A673 (cell line): ENCODE data around the gene MFSD1.

Experiments used
- EZH2 ChIP-seq: fragments of 200-600 bp; sonication (generic); IDR thresholded peaks from 2 replicates; pipeline ENCODE4 v1.6.1; 2017; ENCODE audit warnings: borderline replicate concordance, low read depth, mild to moderate bottlenecking, mixed read lengths, antibody characterized with exemption, low read length; ENCODE audit not compliant: poor library complexity, severe bottlenecking
- TF ChIP-seq, protein P1 (sequence below): fragments of 300-800, 200-600 bp; sonication (generic); conservative IDR thresholded peaks from 2 replicates; pipeline ENCODE4 v1.5.1; 2017; ENCODE audit warnings: low read depth, mild to moderate bottlenecking, antibody characterized with exemption, low read length, moderate library complexity, mixed read lengths

DNA sequence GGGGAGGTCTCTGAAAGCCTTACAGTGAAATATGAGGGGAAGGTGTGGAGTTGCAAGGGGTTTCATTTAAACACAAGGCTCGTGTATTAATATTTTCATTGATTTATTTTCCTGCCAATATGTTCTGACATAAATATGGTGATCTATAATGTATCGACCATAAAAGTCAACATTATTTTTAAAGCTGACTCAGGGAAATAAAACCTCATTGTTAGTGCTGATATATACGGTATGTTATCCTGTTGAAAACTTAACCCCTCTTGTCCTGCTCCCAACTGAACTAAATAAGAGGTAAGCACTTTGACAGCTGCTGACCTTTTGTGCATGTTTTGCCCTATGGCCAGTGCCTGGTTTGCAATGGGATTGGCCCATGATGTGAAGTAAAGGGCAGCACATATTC, 47.9 kb downstream of the MFSD1 start:
- TF ChIP-seq, protein P1, sequence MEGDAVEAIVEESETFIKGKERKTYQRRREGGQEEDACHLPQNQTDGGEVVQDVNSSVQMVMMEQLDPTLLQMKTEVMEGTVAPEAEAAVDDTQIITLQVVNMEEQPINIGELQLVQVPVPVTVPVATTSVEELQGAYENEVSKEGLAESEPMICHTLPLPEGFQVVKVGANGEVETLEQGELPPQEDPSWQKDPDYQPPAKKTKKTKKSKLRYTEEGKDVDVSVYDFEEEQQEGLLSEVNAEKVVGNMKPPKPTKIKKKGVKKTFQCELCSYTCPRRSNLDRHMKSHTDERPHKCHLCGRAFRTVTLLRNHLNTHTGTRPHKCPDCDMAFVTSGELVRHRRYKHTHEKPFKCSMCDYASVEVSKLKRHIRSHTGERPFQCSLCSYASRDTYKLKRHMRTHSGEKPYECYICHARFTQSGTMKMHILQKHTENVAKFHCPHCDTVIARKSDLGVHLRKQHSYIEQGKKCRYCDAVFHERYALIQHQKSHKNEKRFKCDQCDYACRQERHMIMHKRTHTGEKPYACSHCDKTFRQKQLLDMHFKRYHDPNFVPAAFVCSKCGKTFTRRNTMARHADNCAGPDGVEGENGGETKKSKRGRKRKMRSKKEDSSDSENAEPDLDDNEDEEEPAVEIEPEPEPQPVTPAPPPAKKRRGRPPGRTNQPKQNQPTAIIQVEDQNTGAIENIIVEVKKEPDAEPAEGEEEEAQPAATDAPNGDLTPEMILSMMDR: no peak
- no peak for TF ChIP-seq EZH2
